K562 (cell line): ENCODE data around the gene DNAJC12. TPM values are rescaled to one million over a fixed set of nuclear protein-coding genes. Genes with fewer than 3 reads are reported as not detected.

Experiments used
- BRD9 ChIP-seq: fragments of 450-650 bp; IDR thresholded peaks from 2 replicates; pipeline ENCODE4 v1.6.1; 2018; ENCODE audit warnings: low read depth; ENCODE audit not compliant: partially characterized antibody
- CBX1 ChIP-seq: sonication (generic); IDR thresholded peaks from 2 replicates; pipeline ENCODE4 v1.6.1; 2016; ENCODE audit warnings: antibody characterized with exemption, low read depth, mild to moderate bottlenecking
- CREM ChIP-seq: IDR thresholded peaks from 2 replicates; pipeline ENCODE4 v1.6.1; 2014; ENCODE audit warnings: antibody characterized with exemption, low read depth
- HMGN3 ChIP-seq: IDR thresholded peaks from 2 replicates; pipeline ENCODE4 v1.6.1; 2011; ENCODE audit warnings: borderline replicate concordance, low read depth, mild to moderate bottlenecking, mixed read lengths, low read length; ENCODE audit not compliant: insufficient read length; ENCODE audit errors: extremely low read depth
- JUND ChIP-seq, 2 experiments: IDR thresholded peaks; 2 replicates in 1 of 2; 3 replicates in 1 of 2; pipeline ENCODE4 v1.6.1; 2011; ENCODE audit warnings: borderline replicate concordance in 2 of 2, low read depth in 2 of 2, low read length in 2 of 2, improper control_type of control experiment in 1 of 2, missing biosample characterization in 1 of 2, missing genetic modification characterization in 1 of 2, missing genetic modification reagents in 1 of 2
- MBD2 ChIP-seq: sonication (generic); IDR thresholded peaks from 2 replicates; pipeline ENCODE4 v1.6.1; 2016; ENCODE audit warnings: low read depth, borderline replicate concordance
- NR4A1 ChIP-seq, 2 experiments: fragments of 250-450 bp in 1 of 2; fragments of 450-650 bp in 1 of 2; sonication (Bioruptor Pico) in 1 of 2; IDR thresholded peaks; 2 replicates each; pipeline versions ENCODE4 v1.4.0 to v1.6.1; 2016 to 2020; ENCODE audit warnings: mild to moderate bottlenecking in 2 of 2, missing compliant biosample characterization in 1 of 2, missing genetic modification characterization in 1 of 2, moderate library complexity in 1 of 2
- PHF20 ChIP-seq: fragments of 450-650 bp; IDR thresholded peaks from 2 replicates; pipeline ENCODE4 v1.6.1; 2018; ENCODE audit not compliant: partially characterized antibody
- POLR2H ChIP-seq: IDR thresholded peaks from 2 replicates; pipeline ENCODE4 v1.6.1; 2016; ENCODE audit warnings: missing genetic modification characterization, low read depth, mild to moderate bottlenecking, control low read depth, missing compliant biosample characterization, moderate library complexity
- PREB ChIP-seq: sonication (generic); formaldehyde crosslinking; IDR thresholded peaks from 2 replicates; pipeline ENCODE4 v1.8.1; 2023; ENCODE audit warnings: mild to moderate bottlenecking, missing genetic modification reagents
- RBFOX2 ChIP-seq: fragments of 200-400 bp; formaldehyde crosslinking; IDR thresholded peaks from 2 replicates; pipeline ENCODE4 v1.6.1; 2017; ENCODE audit warnings: low read depth, mild to moderate bottlenecking, low read length, moderate library complexity
- STAG1 ChIP-seq: sonication (generic); formaldehyde crosslinking; IDR thresholded peaks from 2 replicates; pipeline ENCODE4 v1.5.0; 2020; ENCODE audit warnings: missing genetic modification reagents, borderline replicate concordance
- TRIM25 ChIP-seq: fragments of 450-650 bp; IDR thresholded peaks from 2 replicates; pipeline ENCODE4 v1.7.0; 2016; ENCODE audit warnings: borderline replicate concordance
- WHSC1 ChIP-seq: IDR thresholded peaks from one replicate; pipeline ENCODE4 v1.6.1; 2012; ENCODE audit warnings: low read length, control low read depth, inconsistent platforms
- YY1 ChIP-seq, 3 experiments: IDR thresholded peaks; 2 replicates each; pipeline ENCODE4 v1.6.1; 2011; ENCODE audit warnings: low read length in 2 of 3, mild to moderate bottlenecking in 2 of 3, moderate library complexity in 2 of 3, borderline replicate concordance in 1 of 3, control low read depth in 1 of 3, low read depth in 1 of 3; ENCODE audit not compliant: insufficient read depth in 3 of 3, insufficient replicate concordance in 2 of 3, control insufficient read depth in 1 of 3, insufficient read length in 1 of 3; ENCODE audit errors: extremely low read depth in 1 of 3
- ZKSCAN8 ChIP-seq: fragments of 200-800 bp; sonication (Bioruptor generic); IDR thresholded peaks from 2 replicates; pipeline ENCODE4 v1.6.1; 2016; ENCODE audit warnings: missing genetic modification characterization, missing compliant biosample characterization
- ZNF184 ChIP-seq: sonication (generic); formaldehyde crosslinking; IDR thresholded peaks from 2 replicates; pipeline ENCODE4 v1.5.0; 2020; ENCODE audit warnings: missing genetic modification reagents
- ZNF24 ChIP-seq: fragments of 450-650 bp; IDR thresholded peaks from 2 replicates; pipeline ENCODE4 v1.6.1; 2016
- ZNF324 ChIP-seq: fragments of 250-450 bp; sonication (Bioruptor Pico); IDR thresholded peaks from 2 replicates; pipeline ENCODE4 v1.4.0; 2020; ENCODE audit warnings: mild to moderate bottlenecking
- ZNF41 ChIP-seq: fragments of 250-450 bp; sonication (Bioruptor Pico); conservative IDR thresholded peaks from 2 replicates; pipeline ENCODE4 v1.4.0; 2020; ENCODE audit warnings: mild to moderate bottlenecking
- ZNF561 ChIP-seq: fragments of 450-650 bp; formaldehyde crosslinking; conservative IDR thresholded peaks from 2 replicates; pipeline ENCODE4 v1.4.0; 2020; ENCODE audit warnings: mild to moderate bottlenecking, moderate library complexity
- polyA plus RNA-seq, 8 experiments: library from polyadenylated mRNA; depleted of rRNA in 4 of 8; stranded (reverse) in 5 of 8; unstranded in 3 of 8; fragments of >200 nt; fragmentation: Nextera tagmentation in 2 of 8; fragmentation: Illumina TruSeq in 1 of 8; extraction: Ambion mirVana in 2 of 8; extraction: Trizol in 1 of 8; gene quantifications; 2 replicates each; pipeline versions ENCODE4 v1.2.1 to v1.2.3, GENCODE V29; 2011 to 2014; ENCODE audit warnings: inconsistent platforms in 1 of 8, missing spikeins in 1 of 8
- total RNA-seq, 7 experiments: library from RNA; depleted of rRNA in 6 of 7; stranded (reverse); fragments of >200 nt in 6 of 7; fragmentation: Illumina TruSeq in 2 of 7; extraction: Trizol in 2 of 7; gene quantifications; 2 replicates each; pipeline versions ENCODE4 v1.2.1 to v1.2.3, GENCODE V29; 2011 to 2021; ENCODE audit warnings: low replicate concordance in 1 of 7
- TF ChIP-seq, protein P1 (sequence below): fragments of 450-650 bp; formaldehyde crosslinking; IDR thresholded peaks from 2 replicates; pipeline ENCODE4 v1.4.0; 2020; ENCODE audit warnings: mild to moderate bottlenecking, moderate library complexity

DNAJC12 gene
- total and polyA plus RNA-seq, 9 of the 15 experiments (the other 6 are each of a cell fraction or from before 2014, with no cell fraction given): 7.4 to 95.9 (median 68.5) TPM

DNA sequence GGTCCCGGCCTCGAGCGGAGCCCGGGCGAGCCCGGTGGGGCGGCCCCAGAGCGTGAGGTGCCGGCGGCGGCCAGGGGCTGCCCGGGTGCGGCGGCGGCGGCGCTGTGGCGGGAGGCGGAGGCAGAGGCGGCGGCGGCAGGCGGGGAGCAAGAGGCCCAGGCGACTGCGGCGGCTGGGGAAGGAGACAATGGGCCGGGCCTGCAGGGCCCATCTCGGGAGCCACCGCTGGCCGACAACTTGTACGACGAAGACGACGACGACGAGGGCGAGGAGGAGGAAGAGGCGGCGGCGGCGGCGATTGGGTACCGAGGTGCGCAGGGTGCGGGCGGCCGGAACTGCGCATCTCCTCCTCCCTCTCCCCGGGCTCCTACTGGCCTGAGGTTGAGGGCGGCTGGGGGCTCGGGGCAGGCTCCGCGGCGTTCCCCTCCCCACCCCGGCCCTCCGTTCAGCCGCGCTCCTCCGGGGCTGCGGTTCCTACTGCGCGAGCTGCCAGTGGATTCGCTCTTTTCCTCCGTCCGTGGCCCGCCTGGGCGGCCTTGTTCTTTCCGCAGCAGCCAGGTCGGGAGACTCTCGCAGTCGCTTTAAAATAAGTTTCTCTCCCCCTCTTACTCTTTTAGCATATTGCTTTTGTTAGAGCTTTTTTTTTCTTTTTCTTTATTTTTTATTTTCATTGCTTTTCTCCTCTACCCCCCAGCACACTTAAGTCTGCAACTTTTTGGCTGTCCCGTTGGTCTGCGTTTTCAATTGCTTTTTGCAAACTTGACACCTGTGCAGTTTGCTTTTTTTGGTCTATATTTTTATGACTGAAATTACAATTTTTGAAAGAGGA, 47.1 kb upstream of the DNAJC12 start (continued):
- TF ChIP-seq PREB (no peak), ZNF324 (CRISPR knock-in tag) (0 out of 2 replicates have a peak, but pooled peaks have one; percentile 22), HMGN3 (peak; percentile 64), ZNF561 (CRISPR knock-in tag) (no peak), WHSC1 (no peak), NR4A1 (CRISPR knock-in tag; IDR thresholded peaks at IDR 0.05) (peak; percentile 75; the same call in 1 of the 2 replicates), NR4A1 (tag; IDR thresholded peaks at IDR 0.05) (peak; percentile 24; the same call in 1 of the 2 replicates), MBD2 (no peak), STAG1 (CRISPR knock-in tag) (0 out of 2 replicates have a peak, but pooled peaks have one; percentile 37), RBFOX2 (peak; percentile 89), TRIM25 (peak; percentile 46; the same call in 1 of the 2 replicates), JUND (IDR thresholded peaks at IDR 0.05; ENCODE audit: borderline replicate concordance, low read depth, low read length) (peak; percentile 16; the same call in 1 of the 2 replicates), JUND (tag; IDR thresholded peaks at IDR 0.05; ENCODE audit: borderline replicate concordance, low read depth, low read length) (no peak), POLR2H (tag) (peak; percentile 83), PHF20 (peak; percentile 42), BRD9 (peak; percentile 36), ZNF41 (CRISPR knock-in tag) (0 out of 2 replicates have a peak, but pooled peaks have one; percentile 0), CBX1 (peak; percentile 47; the same call in 1 of the 2 replicates), ZNF24 (peak; percentile 34; the same call in 1 of the 2 replicates), ZKSCAN8 (CRISPR knock-in tag) (no peak), ZNF184 (CRISPR knock-in tag) (no peak), YY1 (IDR thresholded peaks at IDR 0.05; ENCODE audit: borderline replicate concordance in 1 of 3, control insufficient read depth in 1 of 3, extremely low read depth in 1 of 3, insufficient read depth in 3 of 3, insufficient read length in 1 of 3, insufficient replicate concordance in 2 of 3, low read depth in 1 of 3, low read length in 2 of 3) (peak in 1 of 3 experiments; percentile 33), CREM (peak; percentile 67)
- TF ChIP-seq, protein P1, sequence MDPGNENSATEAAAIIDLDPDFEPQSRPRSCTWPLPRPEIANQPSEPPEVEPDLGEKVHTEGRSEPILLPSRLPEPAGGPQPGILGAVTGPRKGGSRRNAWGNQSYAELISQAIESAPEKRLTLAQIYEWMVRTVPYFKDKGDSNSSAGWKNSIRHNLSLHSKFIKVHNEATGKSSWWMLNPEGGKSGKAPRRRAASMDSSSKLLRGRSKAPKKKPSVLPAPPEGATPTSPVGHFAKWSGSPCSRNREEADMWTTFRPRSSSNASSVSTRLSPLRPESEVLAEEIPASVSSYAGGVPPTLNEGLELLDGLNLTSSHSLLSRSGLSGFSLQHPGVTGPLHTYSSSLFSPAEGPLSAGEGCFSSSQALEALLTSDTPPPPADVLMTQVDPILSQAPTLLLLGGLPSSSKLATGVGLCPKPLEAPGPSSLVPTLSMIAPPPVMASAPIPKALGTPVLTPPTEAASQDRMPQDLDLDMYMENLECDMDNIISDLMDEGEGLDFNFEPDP (CRISPR knock-in tag): no peak
